Measurements from ENCODE around the gene CD200R1L.

DNA sequence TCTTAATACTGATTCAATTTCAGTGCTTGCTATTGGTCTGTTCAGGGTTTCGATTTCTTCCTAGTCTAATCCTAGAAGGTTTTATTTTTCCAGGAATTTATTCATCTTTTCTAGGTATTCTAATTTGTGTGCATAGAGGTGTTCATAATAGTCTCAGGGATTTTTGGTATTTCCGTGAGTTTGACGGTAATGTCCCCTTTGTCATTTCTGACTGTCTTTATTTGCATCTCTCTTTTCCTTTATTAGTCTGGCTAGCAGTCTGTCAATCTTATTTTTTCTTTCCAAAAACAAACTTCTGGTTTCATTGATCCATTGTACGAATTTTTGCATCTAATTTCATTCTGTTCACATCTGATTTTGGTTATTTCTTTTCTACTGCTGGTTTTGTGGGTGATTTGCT lies 35.2 kb upstream of the CD200R1L start:
- TF ChIP-seq, protein P1, sequence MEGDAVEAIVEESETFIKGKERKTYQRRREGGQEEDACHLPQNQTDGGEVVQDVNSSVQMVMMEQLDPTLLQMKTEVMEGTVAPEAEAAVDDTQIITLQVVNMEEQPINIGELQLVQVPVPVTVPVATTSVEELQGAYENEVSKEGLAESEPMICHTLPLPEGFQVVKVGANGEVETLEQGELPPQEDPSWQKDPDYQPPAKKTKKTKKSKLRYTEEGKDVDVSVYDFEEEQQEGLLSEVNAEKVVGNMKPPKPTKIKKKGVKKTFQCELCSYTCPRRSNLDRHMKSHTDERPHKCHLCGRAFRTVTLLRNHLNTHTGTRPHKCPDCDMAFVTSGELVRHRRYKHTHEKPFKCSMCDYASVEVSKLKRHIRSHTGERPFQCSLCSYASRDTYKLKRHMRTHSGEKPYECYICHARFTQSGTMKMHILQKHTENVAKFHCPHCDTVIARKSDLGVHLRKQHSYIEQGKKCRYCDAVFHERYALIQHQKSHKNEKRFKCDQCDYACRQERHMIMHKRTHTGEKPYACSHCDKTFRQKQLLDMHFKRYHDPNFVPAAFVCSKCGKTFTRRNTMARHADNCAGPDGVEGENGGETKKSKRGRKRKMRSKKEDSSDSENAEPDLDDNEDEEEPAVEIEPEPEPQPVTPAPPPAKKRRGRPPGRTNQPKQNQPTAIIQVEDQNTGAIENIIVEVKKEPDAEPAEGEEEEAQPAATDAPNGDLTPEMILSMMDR (conservative IDR thresholded peaks at IDR 0.05; ENCODE audit: low read depth in 2 of 2): no peak
- TF ChIP-seq ZNF114 (CRISPR knock-in tag; IDR thresholded peaks at IDR 0.05) (no peak), EZH2 (IDR thresholded peaks at IDR 0.05; ENCODE audit: low read depth, unreplicated experiment) (no peak), POLR2AphosphoS5 (IDR thresholded peaks at IDR 0.05; ENCODE audit: low read depth) (no peak), EZH2phosphoT487 (IDR thresholded peaks at IDR 0.05; ENCODE audit: unreplicated experiment) (no peak), CREB1 (CRISPR knock-in tag; IDR thresholded peaks at IDR 0.05; ENCODE audit: low read depth) (no peak), JUNB (IDR thresholded peaks at IDR 0.05; ENCODE audit: unreplicated experiment) (no peak)
- TF ChIP-seq, protein P2, sequence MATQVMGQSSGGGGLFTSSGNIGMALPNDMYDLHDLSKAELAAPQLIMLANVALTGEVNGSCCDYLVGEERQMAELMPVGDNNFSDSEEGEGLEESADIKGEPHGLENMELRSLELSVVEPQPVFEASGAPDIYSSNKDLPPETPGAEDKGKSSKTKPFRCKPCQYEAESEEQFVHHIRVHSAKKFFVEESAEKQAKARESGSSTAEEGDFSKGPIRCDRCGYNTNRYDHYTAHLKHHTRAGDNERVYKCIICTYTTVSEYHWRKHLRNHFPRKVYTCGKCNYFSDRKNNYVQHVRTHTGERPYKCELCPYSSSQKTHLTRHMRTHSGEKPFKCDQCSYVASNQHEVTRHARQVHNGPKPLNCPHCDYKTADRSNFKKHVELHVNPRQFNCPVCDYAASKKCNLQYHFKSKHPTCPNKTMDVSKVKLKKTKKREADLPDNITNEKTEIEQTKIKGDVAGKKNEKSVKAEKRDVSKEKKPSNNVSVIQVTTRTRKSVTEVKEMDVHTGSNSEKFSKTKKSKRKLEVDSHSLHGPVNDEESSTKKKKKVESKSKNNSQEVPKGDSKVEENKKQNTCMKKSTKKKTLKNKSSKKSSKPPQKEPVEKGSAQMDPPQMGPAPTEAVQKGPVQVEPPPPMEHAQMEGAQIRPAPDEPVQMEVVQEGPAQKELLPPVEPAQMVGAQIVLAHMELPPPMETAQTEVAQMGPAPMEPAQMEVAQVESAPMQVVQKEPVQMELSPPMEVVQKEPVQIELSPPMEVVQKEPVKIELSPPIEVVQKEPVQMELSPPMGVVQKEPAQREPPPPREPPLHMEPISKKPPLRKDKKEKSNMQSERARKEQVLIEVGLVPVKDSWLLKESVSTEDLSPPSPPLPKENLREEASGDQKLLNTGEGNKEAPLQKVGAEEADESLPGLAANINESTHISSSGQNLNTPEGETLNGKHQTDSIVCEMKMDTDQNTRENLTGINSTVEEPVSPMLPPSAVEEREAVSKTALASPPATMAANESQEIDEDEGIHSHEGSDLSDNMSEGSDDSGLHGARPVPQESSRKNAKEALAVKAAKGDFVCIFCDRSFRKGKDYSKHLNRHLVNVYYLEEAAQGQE (IDR thresholded peaks at IDR 0.05; ENCODE audit: unreplicated experiment): no peak
